ENCODE data around the gene CYTH4. TPM values are rescaled to one million over a fixed set of nuclear protein-coding genes. Genes with fewer than 3 reads are reported as not detected.

Gene CYTH4
- total RNA-seq, 2 donors from 2014 or later: 89.5 to 98.7 TPM

- Mint-ChIP-seq H3K4me3 (no peak overlapping the region), H3K4me1 (peaks cover 10% of the 10 kb centered on the region), H3K36me3 (ENCODE audit: low read depth) (peaks cover 4% of the 10 kb centered on the region), H3K27me3 (peaks cover 74% of the 10 kb centered on the region), H3K27ac (no peak overlapping the region)
- DNase-seq (no peak), ATAC-seq (no peak)
- H3K9me3 ChIP-seq (ENCODE audit: control insufficient read depth, low read length, poor library complexity, severe bottlenecking): no peaks in the 10 kb centered on the region
These were observed 48.7 kb downstream of the CYTH4 start for GRCh38 chr22:37331034-37331428.

DNA sequence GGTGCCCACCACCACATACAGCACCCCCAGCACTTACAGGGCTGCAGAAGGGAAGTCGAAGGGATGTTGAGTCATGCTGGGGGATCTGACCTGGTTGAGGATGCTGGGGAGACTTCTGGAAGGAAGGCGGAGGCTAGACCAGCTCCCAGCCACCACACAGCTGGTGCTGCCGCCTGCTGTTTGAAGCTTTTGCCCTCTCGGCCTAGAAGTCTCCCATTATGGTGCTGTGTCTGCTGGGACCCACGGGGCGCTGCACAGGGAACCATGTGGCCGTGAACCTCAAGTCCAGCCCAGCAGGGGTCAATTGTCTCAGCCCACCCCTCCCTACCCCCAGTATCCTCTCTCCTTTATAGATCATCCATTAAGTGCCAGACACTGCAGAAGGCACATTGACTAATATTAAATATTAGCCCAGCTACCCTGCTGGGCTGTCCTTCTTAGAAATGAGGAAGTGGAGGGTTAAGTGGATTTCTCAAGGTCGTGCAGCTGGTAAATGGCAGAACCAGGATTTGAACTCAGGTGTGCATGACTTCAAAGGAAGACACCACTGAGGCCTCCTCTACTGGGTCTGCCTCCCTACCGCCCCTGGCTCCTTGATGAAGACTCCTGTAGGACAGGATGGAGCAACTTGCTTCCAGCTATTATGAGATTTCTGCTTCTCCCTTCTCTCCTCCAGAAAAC is 49.7 kb downstream of the CYTH4 start:
- no peaks in the 10 kb centered on the region for H3K9me3 ChIP-seq (ENCODE audit: control insufficient read depth, low read length, poor library complexity, severe bottlenecking)
- ATAC-seq (no peak), DNase-seq (no peak)
- Mint-ChIP-seq H3K4me1 (peaks cover 10% of the 10 kb centered on the region), H3K27me3 (peaks cover 73% of the 10 kb centered on the region), H3K4me3 (no peak overlapping the region), H3K36me3 (ENCODE audit: low read depth) (peaks cover 2% of the 10 kb centered on the region), H3K27ac (no peak overlapping the region)

GRCh38 chr22:37333724-37334460 is 51.6 kb downstream of the CYTH4 start:
- no peak for DNase-seq
- Mint-ChIP-seq H3K27ac (no peak overlapping the region), H3K4me1 (peaks cover 14% of the 10 kb centered on the region), H3K36me3 (ENCODE audit: low read depth) (no peaks in the 10 kb centered on the region), H3K4me3 (peak overlapping the region; percentile 19), H3K27me3 (peaks cover 81% of the 10 kb centered on the region)
- no peaks in the 10 kb centered on the region for H3K9me3 ChIP-seq (ENCODE audit: control insufficient read depth, low read length, poor library complexity, severe bottlenecking)
- ATAC-seq: no peak

GRCh38 chr22:37334461-37334858 is 52.2 kb downstream of the CYTH4 start:
- no peaks in the 10 kb centered on the region for H3K9me3 ChIP-seq (ENCODE audit: control insufficient read depth, low read length, poor library complexity, severe bottlenecking)
- ATAC-seq (no peak), DNase-seq (no peak)
- Mint-ChIP-seq H3K4me3 (peak overlapping the region; percentile 19), H3K27me3 (peaks cover 82% of the 10 kb centered on the region), H3K36me3 (ENCODE audit: low read depth) (no peaks in the 10 kb centered on the region), H3K27ac (no peak overlapping the region), H3K4me1 (peaks cover 14% of the 10 kb centered on the region)

DNA sequence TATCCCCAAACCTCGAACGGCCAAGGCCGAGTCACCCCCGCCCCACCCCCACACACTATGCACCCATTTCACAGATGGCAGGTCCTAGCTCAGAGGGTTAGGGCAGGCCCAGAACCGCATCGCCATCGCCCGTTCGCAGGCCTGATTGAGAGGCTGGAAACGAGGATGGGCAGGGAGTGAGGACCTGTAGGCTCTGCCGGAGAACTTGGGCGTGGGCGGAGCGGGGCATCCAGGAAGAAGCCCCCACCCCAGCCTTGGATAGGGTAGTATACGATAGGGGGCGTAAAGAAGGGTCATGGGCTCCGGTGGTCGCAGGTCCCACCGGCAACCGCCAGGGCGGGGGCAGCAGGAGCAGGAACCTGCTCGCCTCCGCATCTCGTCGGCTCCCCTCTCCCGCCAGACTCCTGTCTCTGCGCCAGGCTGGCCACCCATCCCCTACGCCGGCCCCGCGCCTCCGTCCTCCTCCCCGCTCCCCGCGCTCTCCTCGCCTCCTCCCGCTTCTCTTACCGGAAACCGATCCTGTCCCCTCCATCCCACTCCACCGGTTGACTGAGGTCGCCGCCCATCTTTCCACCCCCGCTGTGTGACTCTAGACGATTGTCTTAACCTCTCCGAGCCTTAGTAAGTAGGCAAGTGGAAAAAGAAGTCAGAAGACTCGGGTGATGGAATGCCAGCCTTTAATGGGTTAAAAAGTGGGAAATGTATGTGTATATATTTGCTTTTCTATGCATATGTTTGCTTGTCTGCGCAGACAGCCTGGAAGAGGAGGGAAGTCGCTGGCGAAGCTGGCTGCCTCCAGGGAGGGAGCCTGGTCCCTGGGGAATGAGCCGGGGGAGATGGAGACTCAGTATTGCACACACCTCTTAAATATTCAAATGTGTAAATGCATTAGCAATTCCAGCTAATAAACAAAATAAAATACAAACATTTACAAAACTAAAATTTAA is 52.8 kb downstream of the CYTH4 start:
- no peak overlapping the region for H3K4me3 Mint-ChIP-seq
- peaks cover 75% of the 10 kb centered on the region for H3K27me3 Mint-ChIP-seq
- ATAC-seq: no peak

DNA sequence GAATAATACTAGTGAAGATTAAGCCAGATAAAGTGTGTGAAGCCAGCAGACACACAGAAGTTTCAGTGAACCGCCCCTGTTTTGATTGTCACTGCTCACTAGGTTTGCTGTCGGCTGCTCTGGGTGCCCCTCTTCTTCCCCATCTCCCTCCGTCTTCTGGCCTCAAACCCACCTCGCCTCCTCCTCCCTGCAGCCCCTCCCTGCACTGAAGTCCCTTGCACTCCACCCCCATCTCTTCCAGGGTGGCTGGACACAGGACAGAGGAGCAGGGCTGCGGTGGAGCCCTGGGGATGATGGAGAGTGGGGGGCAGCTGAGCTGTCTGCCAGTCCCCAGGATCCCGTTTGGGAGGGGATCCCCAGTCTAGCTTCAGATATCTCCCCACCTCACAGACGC is 53.5 kb downstream of the CYTH4 start:
- no peak overlapping the region for H3K4me3 Mint-ChIP-seq
- no peak for DNase-seq
- H3K9me3 ChIP-seq (ENCODE audit: control insufficient read depth, low read length, poor library complexity, severe bottlenecking): no peaks in the 10 kb centered on the region
- H3K4me1 Mint-ChIP-seq: peaks cover 14% of the 10 kb centered on the region
- peaks cover 71% of the 10 kb centered on the region for H3K27me3 Mint-ChIP-seq
- no peak overlapping the region for H3K27ac Mint-ChIP-seq
- H3K36me3 Mint-ChIP-seq (ENCODE audit: low read depth): no peaks in the 10 kb centered on the region
- ATAC-seq: no peak

More for the DNA sequence above, 52.8 kb downstream of the CYTH4 start:
- no peak for DNase-seq
- Mint-ChIP-seq H3K4me1 (peaks cover 14% of the 10 kb centered on the region), H3K36me3 (ENCODE audit: low read depth) (no peaks in the 10 kb centered on the region), H3K27ac (no peak overlapping the region)
- H3K9me3 ChIP-seq (ENCODE audit: control insufficient read depth, low read length, poor library complexity, severe bottlenecking): no peaks in the 10 kb centered on the region

- no peaks in the 10 kb centered on the region for H3K9me3 ChIP-seq (ENCODE audit: control insufficient read depth, low read length, poor library complexity, severe bottlenecking)
- H3K27me3 Mint-ChIP-seq: peaks cover 65% of the 10 kb centered on the region
- H3K4me1 Mint-ChIP-seq: peaks cover 13% of the 10 kb centered on the region
- no peaks in the 10 kb centered on the region for H3K36me3 Mint-ChIP-seq (ENCODE audit: low read depth)
- ATAC-seq: no peak
- H3K4me3 Mint-ChIP-seq: no peak overlapping the region
- no peak for DNase-seq
- no peak overlapping the region for H3K27ac Mint-ChIP-seq
These were observed 54.3 kb downstream of the CYTH4 start for GRCh38 chr22:37336579-37336978.

DNA sequence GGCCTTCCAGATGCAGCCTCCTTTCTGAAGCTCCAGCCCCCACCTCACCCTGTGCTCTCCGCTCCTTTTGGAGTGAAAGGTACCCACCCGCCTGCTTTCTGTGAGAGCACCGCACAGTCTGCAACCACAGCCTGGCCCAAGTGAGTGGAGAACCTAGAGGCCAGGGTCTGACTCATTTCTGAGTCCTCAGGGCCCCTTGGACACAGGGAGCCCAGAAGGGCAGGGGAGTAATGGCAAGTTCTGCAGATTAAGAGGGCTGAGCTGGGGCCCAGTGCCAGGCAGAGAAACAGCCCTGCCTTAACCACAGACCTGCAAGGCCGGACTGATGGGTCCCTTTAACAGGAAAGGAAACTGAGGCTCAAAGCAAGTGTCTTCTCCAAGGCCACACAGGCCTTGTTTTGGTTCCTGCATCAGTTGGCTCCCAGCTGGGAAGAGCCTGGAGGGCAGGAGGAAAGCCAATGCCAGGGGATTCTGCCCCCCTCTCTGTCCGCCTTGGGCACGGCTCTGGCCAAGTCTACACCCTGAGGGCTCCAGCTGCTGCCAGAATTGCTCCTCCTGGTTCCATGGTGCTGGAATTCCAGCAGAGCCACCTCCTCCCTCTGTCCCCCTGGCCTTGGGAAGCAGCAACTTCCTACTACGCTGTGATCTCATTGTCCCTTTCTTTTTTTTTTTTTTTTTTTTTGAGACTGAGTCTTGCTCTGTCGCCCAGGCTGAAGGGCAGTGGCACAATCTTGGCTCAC is 55.1 kb downstream of the CYTH4 start:
- H3K27me3 Mint-ChIP-seq: peaks cover 64% of the 10 kb centered on the region
- no peak overlapping the region for H3K27ac Mint-ChIP-seq

DNA sequence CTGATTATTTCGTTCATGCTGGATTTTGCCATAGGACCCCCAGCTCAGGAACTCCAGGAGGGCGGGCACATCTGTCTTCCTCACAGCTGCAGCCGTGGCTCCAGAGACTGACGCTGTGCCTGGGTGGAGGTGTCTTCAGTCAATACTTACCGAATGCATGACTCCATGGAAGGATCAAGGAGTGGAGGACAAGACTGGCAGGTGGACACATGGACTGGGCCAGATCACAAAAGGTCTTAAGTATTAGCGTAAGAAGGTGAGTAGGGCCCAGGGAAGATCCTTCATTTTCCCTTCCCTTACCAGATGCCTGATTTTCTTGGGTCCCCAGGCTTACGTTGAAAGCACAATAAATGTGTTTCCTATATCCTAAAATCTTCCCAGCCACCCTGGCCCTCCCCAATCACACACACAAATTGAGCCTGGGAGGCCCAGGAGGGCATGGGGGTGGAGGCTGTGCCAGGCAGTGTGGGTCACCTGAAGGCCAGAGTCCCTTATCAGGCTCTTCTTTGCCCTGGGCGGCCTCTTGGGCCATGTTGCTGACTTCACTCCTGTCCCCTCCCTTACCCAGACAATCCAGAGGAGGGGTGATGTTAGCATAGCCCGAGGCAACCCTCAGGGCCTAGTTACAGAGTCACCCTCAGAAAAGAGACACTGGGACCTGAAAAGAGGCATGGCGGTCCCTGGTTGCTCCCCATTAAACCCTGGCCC is 56.4 kb downstream of the CYTH4 start:
- H3K4me1 Mint-ChIP-seq: peaks cover 8% of the 10 kb centered on the region
- H3K27ac Mint-ChIP-seq: no peak overlapping the region
- H3K9me3 ChIP-seq (ENCODE audit: control insufficient read depth, low read length, poor library complexity, severe bottlenecking): no peaks in the 10 kb centered on the region
- H3K4me3 Mint-ChIP-seq: no peak overlapping the region
- DNase-seq (no peak), ATAC-seq (no peak)
- peaks cover 55% of the 10 kb centered on the region for H3K27me3 Mint-ChIP-seq
- H3K36me3 Mint-ChIP-seq (ENCODE audit: low read depth): no peaks in the 10 kb centered on the region

More for the DNA sequence above, 55.1 kb downstream of the CYTH4 start:
- Mint-ChIP-seq H3K36me3 (ENCODE audit: low read depth) (no peaks in the 10 kb centered on the region), H3K4me3 (no peak overlapping the region), H3K4me1 (peaks cover 11% of the 10 kb centered on the region)
- DNase-seq: no peak
- H3K9me3 ChIP-seq (ENCODE audit: control insufficient read depth, low read length, poor library complexity, severe bottlenecking): no peaks in the 10 kb centered on the region
- no peak for ATAC-seq

DNA sequence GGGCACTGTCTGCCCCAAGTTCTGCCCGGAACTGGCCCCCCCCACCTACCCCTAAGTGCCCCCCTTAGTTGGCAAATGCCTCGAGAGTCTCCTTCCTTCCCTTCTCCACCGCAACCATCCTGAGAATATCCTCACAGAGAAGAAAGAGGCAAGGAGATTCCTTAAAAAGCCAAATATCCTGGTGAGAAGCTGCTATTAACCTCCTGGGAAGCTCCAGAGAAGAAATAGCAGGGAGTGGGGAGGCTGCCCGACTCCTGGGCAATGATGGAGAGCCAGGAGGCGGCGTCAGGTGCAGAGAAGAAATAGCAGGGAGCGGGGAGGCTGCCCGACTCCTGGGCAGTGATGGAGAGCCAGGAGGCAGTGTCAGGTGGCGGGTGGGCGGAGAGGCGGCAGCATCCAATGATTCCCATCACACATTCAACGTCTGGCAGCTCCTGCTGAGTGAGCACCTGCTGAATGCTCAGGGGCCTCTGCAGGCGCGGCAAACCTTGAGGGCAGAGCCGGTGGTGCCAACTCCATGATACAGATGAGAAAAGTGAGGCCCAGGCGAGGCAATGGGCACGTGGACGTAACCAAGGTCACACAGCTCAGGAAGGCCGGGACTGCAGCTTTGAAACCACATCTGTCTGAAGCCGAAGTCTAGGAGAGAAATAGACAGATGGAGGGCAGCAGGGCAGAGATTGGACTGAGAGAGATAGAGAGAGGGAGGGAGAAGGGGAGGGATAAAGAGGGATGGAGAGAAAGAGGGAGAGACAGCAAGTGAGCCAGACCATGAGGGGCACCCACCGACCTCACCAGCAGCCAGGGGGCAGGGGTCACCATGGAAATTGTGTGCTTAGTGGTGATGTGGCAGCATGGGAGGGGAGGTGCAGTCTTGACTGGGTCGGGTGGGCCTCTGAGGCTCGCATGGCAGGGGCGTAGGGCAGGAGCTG is 58.3 kb downstream of the CYTH4 start:
- Mint-ChIP-seq H3K36me3 (ENCODE audit: low read depth) (no peaks in the 10 kb centered on the region), H3K4me3 (no peak overlapping the region), H3K27me3 (peaks cover 56% of the 10 kb centered on the region), H3K4me1 (peaks cover 9% of the 10 kb centered on the region), H3K27ac (no peak overlapping the region)
- DNase-seq: no peak
- no peak for ATAC-seq
- no peaks in the 10 kb centered on the region for H3K9me3 ChIP-seq (ENCODE audit: control insufficient read depth, low read length, poor library complexity, severe bottlenecking)

DNA sequence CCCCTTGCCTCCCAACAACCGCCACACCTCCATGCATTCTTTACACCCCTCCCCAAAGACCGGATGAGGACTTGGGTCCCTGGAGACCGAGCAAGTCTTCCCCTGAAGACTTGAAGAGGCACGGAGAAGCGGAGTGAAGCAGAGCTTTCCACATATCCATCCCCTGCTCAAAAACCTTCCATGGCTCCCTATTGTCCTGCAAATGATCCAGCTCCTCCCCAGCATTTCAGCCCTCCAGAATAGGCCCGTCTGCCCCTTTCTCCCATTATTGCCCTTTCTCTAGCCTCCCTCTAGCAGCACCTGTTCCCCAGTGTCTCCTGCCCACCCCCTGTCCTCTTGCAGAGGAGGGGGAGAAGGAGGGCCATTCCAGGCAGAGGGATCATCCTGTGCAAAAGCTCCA is 59.8 kb downstream of the CYTH4 start:
- no peak overlapping the region for H3K4me3 Mint-ChIP-seq
- H3K4me1 Mint-ChIP-seq: peaks cover 9% of the 10 kb centered on the region
- DNase-seq: no peak
- H3K27ac Mint-ChIP-seq: peak overlapping the region; percentile 66
- ATAC-seq: no peak
- no peaks in the 10 kb centered on the region for H3K9me3 ChIP-seq (ENCODE audit: control insufficient read depth, low read length, poor library complexity, severe bottlenecking)
- no peaks in the 10 kb centered on the region for H3K36me3 Mint-ChIP-seq (ENCODE audit: low read depth)
- peaks cover 50% of the 10 kb centered on the region for H3K27me3 Mint-ChIP-seq

All from T-helper 17 cell (primary cell).